Panc1 (cell line): Measurements from ENCODE around the gene PDE1C.

ENCODE experiments used
- POLR2AphosphoS5 ChIP-seq: IDR thresholded peaks from 2 replicates; pipeline ENCODE4 v1.6.1; 2012; ENCODE audit warnings: mild to moderate bottlenecking, low read depth, low read length, moderate library complexity
- REST ChIP-seq, 2 experiments: IDR thresholded peaks; 2 replicates each; pipeline ENCODE4 v1.6.1; 2011 to 2012; ENCODE audit warnings: low read depth in 2 of 2, control low read depth in 1 of 2, low read length in 1 of 2, mild to moderate bottlenecking in 1 of 2, moderate library complexity in 1 of 2; ENCODE audit not compliant: insufficient read depth in 1 of 2
- TF ChIP-seq, protein P1 (sequence below): fragments of 450-650 bp; IDR thresholded peaks from 2 replicates; pipeline ENCODE4 v1.5.1; 2017; ENCODE audit warnings: mild to moderate bottlenecking

GRCh38 chr7:31855530-31855929, 214.7 kb downstream of the PDE1C start:
- TF ChIP-seq, protein P1, sequence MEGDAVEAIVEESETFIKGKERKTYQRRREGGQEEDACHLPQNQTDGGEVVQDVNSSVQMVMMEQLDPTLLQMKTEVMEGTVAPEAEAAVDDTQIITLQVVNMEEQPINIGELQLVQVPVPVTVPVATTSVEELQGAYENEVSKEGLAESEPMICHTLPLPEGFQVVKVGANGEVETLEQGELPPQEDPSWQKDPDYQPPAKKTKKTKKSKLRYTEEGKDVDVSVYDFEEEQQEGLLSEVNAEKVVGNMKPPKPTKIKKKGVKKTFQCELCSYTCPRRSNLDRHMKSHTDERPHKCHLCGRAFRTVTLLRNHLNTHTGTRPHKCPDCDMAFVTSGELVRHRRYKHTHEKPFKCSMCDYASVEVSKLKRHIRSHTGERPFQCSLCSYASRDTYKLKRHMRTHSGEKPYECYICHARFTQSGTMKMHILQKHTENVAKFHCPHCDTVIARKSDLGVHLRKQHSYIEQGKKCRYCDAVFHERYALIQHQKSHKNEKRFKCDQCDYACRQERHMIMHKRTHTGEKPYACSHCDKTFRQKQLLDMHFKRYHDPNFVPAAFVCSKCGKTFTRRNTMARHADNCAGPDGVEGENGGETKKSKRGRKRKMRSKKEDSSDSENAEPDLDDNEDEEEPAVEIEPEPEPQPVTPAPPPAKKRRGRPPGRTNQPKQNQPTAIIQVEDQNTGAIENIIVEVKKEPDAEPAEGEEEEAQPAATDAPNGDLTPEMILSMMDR, result no peak
- TF ChIP-seq POLR2AphosphoS5, result no peak
- TF ChIP-seq REST (IDR thresholded peaks at IDR 0.05; ENCODE audit: insufficient read depth in 1 of 2, low read depth in 2 of 2, low read length in 1 of 2), result no peak
